HG03442 (cell line): Measurements from ENCODE around the gene PAX2.

Experiments used
- ATAC-seq: cut with Tn5 transposase; IDR thresholded peaks from one replicate; pipeline ENCODE4 v1.9.1; 2021; ENCODE audit warnings: mild to moderate bottlenecking, moderate library complexity; ENCODE audit not compliant: unreplicated experiment

The PAX2 gene

GRCh38 chr10:100723770-100724530 is 21.4 kb upstream of the PAX2 start:
- no peak for ATAC-seq

GRCh38 chr10:100724531-100725027 is 20.8 kb upstream of the PAX2 start:
- ATAC-seq = no peak

- ATAC-seq = no peak
These were observed 20.3 kb upstream of the PAX2 start for GRCh38 chr10:100725071-100725471.

GRCh38 chr10:100725869-100726426 is 19.4 kb upstream of the PAX2 start:
- no peak for ATAC-seq

GRCh38 chr10:100727808-100728207 is 17.6 kb upstream of the PAX2 start:
- no peak for ATAC-seq

GRCh38 chr10:100728928-100729861 is 16.2 kb upstream of the PAX2 start:
- ATAC-seq = no peak

GRCh38 chr10:100729862-100730724 is 15.3 kb upstream of the PAX2 start:
- no peak for ATAC-seq

GRCh38 chr10:100730725-100731406 is 14.5 kb upstream of the PAX2 start:
- no peak for ATAC-seq

GRCh38 chr10:100731407-100732240 is 13.8 kb upstream of the PAX2 start:
- no peak for ATAC-seq

- no peak for ATAC-seq
These were observed 13.2 kb upstream of the PAX2 start for GRCh38 chr10:100732241-100732596.

- ATAC-seq = no peak
These were observed 12.1 kb upstream of the PAX2 start for GRCh38 chr10:100733329-100733728.

- ATAC-seq = no peak
These were observed 10.9 kb upstream of the PAX2 start for GRCh38 chr10:100734295-100735086.

- no peak for ATAC-seq
These were observed 10.4 kb upstream of the PAX2 start for GRCh38 chr10:100735087-100735336.

GRCh38 chr10:100735337-100736143 is 9.8 kb upstream of the PAX2 start:
- ATAC-seq = no peak

GRCh38 chr10:100736144-100736808 is 9.1 kb upstream of the PAX2 start:
- no peak for ATAC-seq

GRCh38 chr10:100736809-100737354 is 8.5 kb upstream of the PAX2 start:
- ATAC-seq = no peak
